Heart right ventricle (tissue), 16 donors: ENCODE measurements around the gene POP7. TPM values are rescaled to one million over a fixed set of nuclear protein-coding genes. Genes with fewer than 3 reads are reported as not detected.
"Not testable (repeated sequence)": the region's sequence is repeated elsewhere in the genome, so short reads cannot be mapped to it uniquely, and the experiment has no call there.

ENCODE experiments used
- ATAC-seq, 8 donors: fragments of 200-7000 bp; cut with Tn5 transposase; one replicate each; pipeline ENCODE4 v1.9.1; 2020; ENCODE audit warnings: mild to moderate bottlenecking in 8 of 8, moderate library complexity in 8 of 8, moderate number of reproducible peaks in 1 of 8
- DNase-seq, 2 donors: peaks; one replicate each; pipeline ENCODE4 v3.0.0-alpha.2; 2020
- H3K27ac ChIP-seq, 10 donors: fragments of 200-600 bp; sonication (generic) in 2 of 10; one replicate each; pipeline versions ENCODE4 v1.5.0 to v1.8.0; 2020 to 2022; ENCODE audit warnings: mild to moderate bottlenecking in 3 of 10
- H3K27me3 ChIP-seq, 7 donors: fragments of 200-600 bp; one replicate each; pipeline ENCODE4 v1.8.0; 2021 to 2022; ENCODE audit warnings: mild to moderate bottlenecking in 2 of 7
- H3K36me3 ChIP-seq, 9 donors: fragments of 200-600 bp; sonication (generic) in 1 of 9; one replicate each; pipeline versions ENCODE4 v1.5.0 to v1.8.0; 2020 to 2022; ENCODE audit warnings: mild to moderate bottlenecking in 2 of 9
- H3K4me1 ChIP-seq, 9 donors: fragments of 200-600 bp; sonication (generic) in 1 of 9; one replicate each; pipeline versions ENCODE4 v1.5.0 to v1.8.0; 2020 to 2022; ENCODE audit warnings: mild to moderate bottlenecking in 4 of 9
- H3K4me3 ChIP-seq, 10 donors: fragments of 200-600 bp; sonication (generic) in 2 of 10; one replicate each; pipeline versions ENCODE4 v1.5.0 to v1.8.0; 2020 to 2022; ENCODE audit warnings: mild to moderate bottlenecking in 7 of 10, moderate library complexity in 2 of 10
- H3K9me3 ChIP-seq, 11 donors: fragments of 200-600 bp in 10 of 11; sonication (generic) in 2 of 11; one replicate each; pipeline versions ENCODE4 v1.5.0 to v1.8.0; 2013 to 2022; ENCODE audit warnings: mild to moderate bottlenecking in 2 of 11, control low read depth in 1 of 11, moderate library complexity in 1 of 11
- WGBS, 2 donors: extraction: QIAGEN DNeasy Blood & Tissue Kit; methylation state at CpG; one replicate each; pipeline ENCODE4 v1.1.7; 2013; ENCODE audit warnings: inconsistent platforms in 1 of 2; 5-methylcytosine and 5-hydroxymethylcytosine counted together
- intact Hi-C, 10 donors: fragments of 100-400 bp; cut with DNase I; formaldehyde crosslinking; loops; one replicate each; pipeline versions ENCODE4 v1.11.1 to v1.14.2; 2022
- polyA plus RNA-seq, 2 donors: library from polyadenylated mRNA; stranded (reverse); fragments of 200-250 nt; gene quantifications; one replicate each; pipeline ENCODE4 v1.2.3, GENCODE V29; 2013
- total RNA-seq, 10 donors: library from RNA; stranded (reverse); fragmentation: NEBNext Ultra II Directional in 3 of 10; extraction: Animal tissue kit (Norgen Biotek cat#: 25700) in 3 of 10; gene quantifications; one replicate each; pipeline versions ENCODE4 v1.2.1 to v1.2.4, GENCODE V29; 2021 to 2023
- TF ChIP-seq, protein P1 (sequence below), 9 donors: fragments of 200-600 bp; sonication (generic) in 2 of 9; IDR thresholded peaks; one replicate each; pipeline versions ENCODE4 v1.5.0 to v1.8.0; 2021 to 2022; ENCODE audit warnings: antibody characterized with exemption in 9 of 9, mild to moderate bottlenecking in 5 of 9, moderate library complexity in 1 of 9
- donor health status: Arrhythmogenic right ventricular cardiomyopathy.
- donor health status: ischemic (EF 13 %, LVEDD 7.1; RV severe dilation, severe dysfunction).
- donor health status: healthy with polysubstance abuse.
- donor health status: DM: no; HTN: yes; CAD: no.
- donor health status: DM: no; HTN: no; CAD: no.
- donor health status: ischemic (EF 25% LVEDD 6.9; RV normal size, moderate dysfunction).
- donor health status: ischemic (EF 25% LVEDD 5.7; RV mildly dilated, moderate dysfunction).
- donor health status: healthy.
- donor health status: DM: yes; HTN: yes; CAD: no.
- donor health status: Ischemic cardiomyopathy.
- donor health status: ischemic (EF 35%, LVEDD 5.7; RV mildly dilated, moderate dysfunction).
- donor health status: nonischemic (EF 11% LVEDD 7.7; RV severe dilation, severe dysfunction).
- donor health status: DM: yes; HTN: yes; CAD: no.
- donor health status: PGD.
- donor health status: ischemic (EF 29% LVEDD 5.4; RV normal size, mild dysfunction).
- donor health status: nonischemic (EF 23%, LVEDD 6.1; RV moderate dilation, normal function).

Gene POP7
- total and polyA plus RNA-seq, 12 donors, result 23.2 to 71.5 (median 25.7) TPM

DNA sequence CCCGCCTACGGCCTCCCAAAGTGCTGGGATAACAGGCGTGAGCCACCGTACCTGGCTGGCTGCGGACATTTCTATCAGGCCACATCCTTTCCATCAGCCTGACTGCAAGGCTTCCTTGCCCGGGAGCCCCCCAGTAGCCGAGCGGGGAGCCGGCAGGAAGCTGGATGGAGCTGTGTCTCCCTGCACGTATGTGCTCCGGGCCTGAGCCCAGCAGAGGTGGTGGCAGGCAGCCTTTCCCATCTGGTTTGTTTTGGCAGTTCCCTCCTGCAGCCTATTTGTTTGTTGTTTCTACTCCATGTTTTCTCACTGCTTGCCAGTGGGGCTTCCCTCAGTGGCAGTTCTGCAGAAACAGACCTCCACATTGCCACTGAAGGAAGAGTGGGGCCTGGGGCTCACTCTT lies 5.4 kb downstream of the POP7 start:
- Histone ChIP-seq H3K4me3 (no peak overlapping the region), H3K9me3 (no peaks in the 10 kb centered on the region), H3K27me3 (no peaks in the 10 kb centered on the region), H3K4me1 (peaks cover 4 to 15% (median 12%) of the 10 kb centered on the region in 9 donors), H3K36me3 (peaks cover 0 to 22% (median 0%) of the 10 kb centered on the region in 9 donors), H3K27ac (no peak overlapping the region)
- ATAC-seq (no peak), DNase-seq (no peak)
- intact Hi-C loops, result loop anchor here in 2 of 10 donors (10.0 kb wide), 1 partner anchor 143 kb away; the partner anchor contains the start of gene SLC12A9 (in 2 of the 2)
- WGBS, 2 donors, result 68 to 74% methylated on average over 11 of the region's 11 CpGs
- TF ChIP-seq, protein P1, sequence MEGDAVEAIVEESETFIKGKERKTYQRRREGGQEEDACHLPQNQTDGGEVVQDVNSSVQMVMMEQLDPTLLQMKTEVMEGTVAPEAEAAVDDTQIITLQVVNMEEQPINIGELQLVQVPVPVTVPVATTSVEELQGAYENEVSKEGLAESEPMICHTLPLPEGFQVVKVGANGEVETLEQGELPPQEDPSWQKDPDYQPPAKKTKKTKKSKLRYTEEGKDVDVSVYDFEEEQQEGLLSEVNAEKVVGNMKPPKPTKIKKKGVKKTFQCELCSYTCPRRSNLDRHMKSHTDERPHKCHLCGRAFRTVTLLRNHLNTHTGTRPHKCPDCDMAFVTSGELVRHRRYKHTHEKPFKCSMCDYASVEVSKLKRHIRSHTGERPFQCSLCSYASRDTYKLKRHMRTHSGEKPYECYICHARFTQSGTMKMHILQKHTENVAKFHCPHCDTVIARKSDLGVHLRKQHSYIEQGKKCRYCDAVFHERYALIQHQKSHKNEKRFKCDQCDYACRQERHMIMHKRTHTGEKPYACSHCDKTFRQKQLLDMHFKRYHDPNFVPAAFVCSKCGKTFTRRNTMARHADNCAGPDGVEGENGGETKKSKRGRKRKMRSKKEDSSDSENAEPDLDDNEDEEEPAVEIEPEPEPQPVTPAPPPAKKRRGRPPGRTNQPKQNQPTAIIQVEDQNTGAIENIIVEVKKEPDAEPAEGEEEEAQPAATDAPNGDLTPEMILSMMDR (IDR thresholded peaks at IDR 0.05), result no peak

DNA sequence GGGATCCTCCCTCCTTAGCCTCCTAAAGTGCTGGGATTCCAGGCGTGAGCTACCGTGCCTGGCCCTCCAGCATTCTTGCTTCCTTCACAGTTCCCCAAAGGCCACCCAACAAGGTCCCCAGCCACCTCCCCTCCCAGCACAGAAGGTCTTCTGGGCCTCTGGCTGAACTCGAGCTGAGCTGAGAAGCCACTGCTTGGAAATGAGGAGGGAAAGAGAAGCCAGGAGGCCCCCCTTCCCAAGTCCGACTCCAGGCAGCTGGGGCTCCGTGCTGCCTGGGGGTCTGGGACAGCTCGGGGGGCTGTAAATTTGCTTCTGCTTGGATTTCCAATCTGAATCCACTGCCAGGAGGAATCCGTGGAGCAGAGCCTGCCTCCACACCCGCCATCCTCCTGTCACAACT lies 8.8 kb downstream of the POP7 start:
- Histone ChIP-seq H3K4me1 (no peaks in the 10 kb centered on the region), H3K36me3 (no peaks in the 10 kb centered on the region), H3K4me3 (no peak overlapping the region), H3K27ac (no peak overlapping the region), H3K9me3 (no peaks in the 10 kb centered on the region), H3K27me3 (peaks cover 0 to 11% (median 8%) of the 10 kb centered on the region in 7 donors)
- ATAC-seq, result no peak
- 70 to 77% methylated on average over 8 of the region's 8 CpGs for WGBS, 2 donors
- intact Hi-C loops, result loop anchor here in 2 of 10 donors (10.0 kb wide), 1 partner anchor 140 kb away; the partner anchor contains the start of gene SLC12A9 (in 2 of the 2)
- no peak for DNase-seq
- TF ChIP-seq, protein P1 (IDR thresholded peaks at IDR 0.05), result no peak

DNA sequence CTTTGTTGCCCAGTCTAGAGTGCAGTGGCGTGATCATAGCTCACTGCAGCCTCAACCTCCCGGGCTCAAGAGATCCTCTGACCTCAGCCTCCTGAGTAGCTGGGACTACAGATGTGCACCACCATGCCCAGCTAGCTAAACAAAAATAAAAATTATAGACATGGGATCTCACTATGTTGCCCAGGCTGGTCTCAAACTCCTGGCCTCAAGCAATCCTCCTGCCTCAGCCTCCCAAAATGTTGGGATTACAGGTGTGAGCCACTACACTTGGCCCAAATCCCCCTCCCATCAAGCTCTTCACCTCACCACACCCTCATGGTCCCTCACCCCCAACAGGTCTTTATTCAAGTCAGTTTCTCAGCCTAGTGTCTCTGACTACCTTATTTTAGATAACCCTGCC lies 11.2 kb downstream of the POP7 start:
- intact Hi-C loops, result loop anchor here in 2 of 10 donors (10.0 kb wide), 1 partner anchor 138 kb away; the partner anchor contains the start of gene SLC12A9 (in 2 of the 2)
- not testable (repeated sequence) for H3K27ac ChIP-seq, ATAC-seq, H3K4me3 ChIP-seq, H3K9me3 ChIP-seq, H3K36me3 ChIP-seq, DNase-seq
- H3K27me3 ChIP-seq, result peaks cover 4 to 34% (median 32%) of the 10 kb centered on the region in 7 donors
- WGBS, 2 donors, result 86 to 89% methylated on average over 2 of the region's 2 CpGs
- peaks cover 0 to 12% (median 0%) of the 10 kb centered on the region in 9 donors for H3K4me1 ChIP-seq

DNA sequence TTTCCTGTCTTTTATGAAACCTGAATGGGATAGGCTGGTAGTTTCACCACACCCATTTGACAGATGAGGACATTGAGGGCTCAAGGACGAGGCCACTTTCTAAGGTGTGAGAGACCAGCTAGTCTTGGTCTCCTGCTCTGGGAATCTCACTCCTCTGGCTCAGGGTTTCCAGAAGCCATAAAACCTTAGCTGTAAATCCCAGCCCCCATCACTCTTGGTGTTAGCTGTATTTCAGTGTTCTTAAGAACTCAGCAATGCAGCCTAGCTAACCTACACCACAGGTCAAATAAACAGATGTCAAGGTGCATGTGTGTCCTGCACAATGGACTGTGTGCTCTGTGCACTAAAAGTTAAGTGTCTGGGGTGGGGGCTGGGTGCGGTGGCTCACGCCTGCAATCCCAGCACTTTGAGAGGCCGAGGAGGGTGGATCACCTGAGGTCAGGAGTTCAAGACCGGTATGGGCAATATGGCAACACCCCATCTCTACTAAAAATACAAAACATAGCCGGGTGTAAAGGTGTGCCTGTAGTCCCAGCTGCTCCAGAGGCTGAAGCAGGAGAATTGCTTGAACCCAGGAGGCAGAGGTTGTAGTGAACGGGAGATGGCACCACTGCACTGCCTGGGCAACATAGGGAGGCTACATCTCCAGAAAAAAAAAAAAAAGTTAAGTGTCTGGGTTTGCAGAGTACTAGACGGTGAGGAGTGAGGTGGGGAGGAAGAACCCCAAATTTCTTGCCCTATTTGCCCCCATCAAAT lies 13.8 kb downstream of the POP7 start:
- peaks cover 4 to 60% (median 53%) of the 10 kb centered on the region in 7 donors for H3K27me3 ChIP-seq
- peaks cover 0 to 12% (median 0%) of the 10 kb centered on the region in 9 donors for H3K4me1 ChIP-seq
- 55 to 61% methylated on average over 8 of the region's 8 CpGs for WGBS, 2 donors
- H3K27ac ChIP-seq, result no peak overlapping the region
- DNase-seq (no peak), ATAC-seq (no peak)
- no peaks in the 10 kb centered on the region for H3K36me3 ChIP-seq
- TF ChIP-seq, protein P1 (IDR thresholded peaks at IDR 0.05), result no peak
- H3K4me3 ChIP-seq, result no peak overlapping the region
- no peaks in the 10 kb centered on the region for H3K9me3 ChIP-seq
- intact Hi-C loops, result loop anchor here in 3 of 10 donors (10.0 kb wide), 2 partner anchors 135 to 255 kb away; partner anchors contain the start of genes SLC12A9 (in 2 of the 3) and SPACDR (in 2 of the 3)
